Measurements from ENCODE around the gene RBM47.

GRCh38 chr4:40600850-40601249 lies 28.8 kb downstream of the RBM47 start:
- TF ChIP-seq CTCF (IDR thresholded peaks at IDR 0.05; ENCODE audit: low read depth, low read length) (no peak), EZH2phosphoT487 (IDR thresholded peaks at IDR 0.05; ENCODE audit: low read depth) (no peak)
